CD4-positive, CD25-positive, alpha-beta regulatory T cell (primary cell): Measurements from ENCODE around the gene ENOX2. TPM values are rescaled to one million over a fixed set of nuclear protein-coding genes. Genes with fewer than 3 reads are reported as not detected.
A peak's percentile ranks its signal among the peaks of the same experiment; 100 is the strongest.

Source experiments
- ATAC-seq, 2 donors: fragments of 150-1000 bp; cut with Tn5 transposase; one replicate each; pipeline ENCODE4 v1.10.0; 2021; ENCODE audit warnings: low read depth in 2 of 2, moderate number of reproducible peaks in 2 of 2, moderate library complexity in 1 of 2
- DNase-seq, 3 donors: peaks; one replicate each; pipeline versions ENCODE4 v3.0.0 to v3.0.0-alpha.2; 2012 to 2022; ENCODE audit warnings: mixed read lengths in 1 of 3
- H3K27ac ChIP-seq: one replicate; pipeline ENCODE4 v1.7.0; 2013; ENCODE audit warnings: mild to moderate bottlenecking, low read length; ENCODE audit not compliant: insufficient read depth, poor library complexity, severe bottlenecking
- H3K27me3 ChIP-seq: one replicate; pipeline ENCODE4 v1.7.0; 2013; ENCODE audit warnings: low read length; ENCODE audit not compliant: control insufficient read depth, insufficient read depth
- H3K36me3 ChIP-seq: one replicate; pipeline ENCODE4 v1.7.0; 2013; ENCODE audit warnings: mild to moderate bottlenecking, low read length, moderate library complexity; ENCODE audit not compliant: control insufficient read depth, insufficient read depth
- H3K4me1 ChIP-seq: 2 replicates; pipeline ENCODE4 v1.7.0; 2013; ENCODE audit warnings: mild to moderate bottlenecking, low read length; ENCODE audit not compliant: insufficient read depth, control insufficient read depth, poor library complexity, severe bottlenecking
- H3K4me3 ChIP-seq: one replicate; pipeline ENCODE4 v1.7.0; 2013; ENCODE audit warnings: low read depth, mild to moderate bottlenecking, low read length, moderate library complexity
- H3K9me3 ChIP-seq, 2 experiments: 1 replicate in 1 of 2; 2 replicates in 1 of 2; pipeline ENCODE4 v1.7.0; 2013; ENCODE audit warnings: low read length in 2 of 2, mild to moderate bottlenecking in 1 of 2, moderate library complexity in 1 of 2; ENCODE audit not compliant: control insufficient read depth in 2 of 2
- H3K27ac Mint-ChIP-seq, 3 donors: one replicate each; pipeline ENCODE4 v1.8.0; 2020 to 2022; ENCODE audit warnings: mild to moderate bottlenecking in 3 of 3, mixed read lengths in 3 of 3, moderate library complexity in 2 of 3
- H3K27me3 Mint-ChIP-seq: one replicate; pipeline ENCODE4 v1.8.0; 2022; ENCODE audit warnings: mild to moderate bottlenecking, mixed read lengths
- H3K36me3 Mint-ChIP-seq: one replicate; pipeline ENCODE4 v1.8.0; 2020; ENCODE audit warnings: mixed read lengths
- H3K4me1 Mint-ChIP-seq, 4 donors: one replicate each; pipeline ENCODE4 v1.8.0; 2020 to 2022; ENCODE audit warnings: mixed read lengths in 4 of 4, mild to moderate bottlenecking in 1 of 4
- H3K4me3 Mint-ChIP-seq, 4 donors: one replicate each; pipeline ENCODE4 v1.8.0; 2020 to 2022; ENCODE audit warnings: mild to moderate bottlenecking in 4 of 4, mixed read lengths in 4 of 4, moderate library complexity in 3 of 4
- H3K9me3 Mint-ChIP-seq, 7 donors: one replicate each; pipeline ENCODE4 v1.8.0; 2020 to 2022; ENCODE audit warnings: mixed read lengths in 7 of 7, mild to moderate bottlenecking in 3 of 7, moderate library complexity in 2 of 7
- polyA plus RNA-seq, 4 donors: library from polyadenylated mRNA; unstranded; fragments of 300-500 nt; fragmentation: Illumina TruSeq; gene quantifications; one replicate each; pipeline ENCODE4 v1.2.3, GENCODE V29; 2021
- total RNA-seq: library from RNA; stranded (reverse); gene quantifications from one replicate; pipeline ENCODE4 v1.2.3, GENCODE V29; 2022

The ENOX2 gene
- total and polyA plus RNA-seq, 5 donors from 2014 or later, result 10.6 to 23.3 (median 20.0) TPM

GRCh38 chrX:130896026-130896425, 7.0 kb downstream of the ENOX2 start:
- ATAC-seq (no peak), DNase-seq (no peak)
- Histone ChIP-seq H3K36me3 (no peaks in the 10 kb centered on the region), H3K9me3 (no peaks in the 10 kb centered on the region), H3K4me3 (no peak overlapping the region), H3K4me1 (no peaks in the 10 kb centered on the region), H3K27ac (no peak overlapping the region), H3K27me3 (no peaks in the 10 kb centered on the region)
- Mint-ChIP-seq H3K36me3 (no peaks in the 10 kb centered on the region), H3K4me3 (no peak overlapping the region), H3K9me3 (no peaks in the 10 kb centered on the region), H3K27me3 (no peaks in the 10 kb centered on the region), H3K27ac (no peak overlapping the region), H3K4me1 (peaks cover 0 to 13% (median 3%) of the 10 kb centered on the region in 4 donors)

GRCh38 chrX:130895299-130895698, 7.7 kb downstream of the ENOX2 start:
- H3K27me3 Mint-ChIP-seq, result no peaks in the 10 kb centered on the region
- H3K27ac Mint-ChIP-seq, result no peak overlapping the region
- no peak overlapping the region for H3K27ac ChIP-seq

GRCh38 chrX:130893356-130894085, 9.5 kb downstream of the ENOX2 start:
- no peaks in the 10 kb centered on the region for H3K36me3 ChIP-seq
- H3K4me1 ChIP-seq, result no peaks in the 10 kb centered on the region
- no peaks in the 10 kb centered on the region for H3K36me3 Mint-ChIP-seq
- H3K4me3 Mint-ChIP-seq, result no peak overlapping the region
- DNase-seq (no peak), ATAC-seq (no peak)
- H3K27me3 Mint-ChIP-seq, result peaks cover 4% of the 10 kb centered on the region
- peaks cover 0 to 15% (median 11%) of the 10 kb centered on the region in 4 donors for H3K4me1 Mint-ChIP-seq
- no peak overlapping the region for H3K4me3 ChIP-seq
- no peak overlapping the region for H3K27ac ChIP-seq
- no peaks in the 10 kb centered on the region for H3K9me3 ChIP-seq
- no peaks in the 10 kb centered on the region for H3K9me3 Mint-ChIP-seq
- H3K27me3 ChIP-seq, result no peaks in the 10 kb centered on the region
- H3K27ac Mint-ChIP-seq, result no peak overlapping the region

More at GRCh38 chrX:130895299-130895698, 7.7 kb downstream of the ENOX2 start:
- Mint-ChIP-seq H3K9me3 (no peaks in the 10 kb centered on the region), H3K36me3 (no peaks in the 10 kb centered on the region), H3K4me3 (no peak overlapping the region), H3K4me1 (peaks cover 0 to 12% (median 4%) of the 10 kb centered on the region in 4 donors)
- H3K4me3 ChIP-seq, result no peak overlapping the region
- ATAC-seq (no peak), DNase-seq (no peak)
- H3K36me3 ChIP-seq, result no peaks in the 10 kb centered on the region
- no peaks in the 10 kb centered on the region for H3K4me1 ChIP-seq
- H3K9me3 ChIP-seq, result no peaks in the 10 kb centered on the region
- H3K27me3 ChIP-seq, result no peaks in the 10 kb centered on the region

GRCh38 chrX:130887376-130887775, 15.6 kb downstream of the ENOX2 start:
- H3K4me1 Mint-ChIP-seq, result peaks cover 14 to 51% (median 24%) of the 10 kb centered on the region in 4 donors
- no peak for DNase-seq
- H3K9me3 ChIP-seq, result no peaks in the 10 kb centered on the region
- H3K9me3 Mint-ChIP-seq, result no peaks in the 10 kb centered on the region
- H3K27ac Mint-ChIP-seq, result no peak overlapping the region
- peaks cover 4% of the 10 kb centered on the region for H3K27me3 Mint-ChIP-seq
- no peak for ATAC-seq
- no peaks in the 10 kb centered on the region for H3K4me1 ChIP-seq
- no peak overlapping the region for H3K4me3 ChIP-seq
- H3K36me3 ChIP-seq, result no peaks in the 10 kb centered on the region
- no peak overlapping the region for H3K27ac ChIP-seq
- no peaks in the 10 kb centered on the region for H3K36me3 Mint-ChIP-seq
- no peaks in the 10 kb centered on the region for H3K27me3 ChIP-seq
- no peak overlapping the region for H3K4me3 Mint-ChIP-seq

- H3K9me3 Mint-ChIP-seq, result no peaks in the 10 kb centered on the region
- Histone ChIP-seq H3K27me3 (no peaks in the 10 kb centered on the region), H3K36me3 (no peaks in the 10 kb centered on the region), H3K4me3 (peak overlapping the region; percentile 87), H3K9me3 (no peaks in the 10 kb centered on the region), H3K4me1 (no peaks in the 10 kb centered on the region), H3K27ac (peak overlapping the region; percentile 33)
- DNase-seq, result peak in 2 of 3 donors; percentile 17 to 30
- peak overlapping the region; percentile 70 to 92 (median 75) for H3K4me3 Mint-ChIP-seq
- H3K27me3 Mint-ChIP-seq, result peaks cover 4% of the 10 kb centered on the region
- ATAC-seq, result peak; percentile 22 to 61
- H3K36me3 Mint-ChIP-seq, result no peaks in the 10 kb centered on the region
- H3K4me1 Mint-ChIP-seq, result peaks cover 19 to 55% (median 25%) of the 10 kb centered on the region in 4 donors
- peak overlapping the region in 2 of 3 donors; percentile 44 to 64 for H3K27ac Mint-ChIP-seq
These were observed 17.0 kb downstream of the ENOX2 start for GRCh38 chrX:130885996-130886395.

GRCh38 chrX:130885508-130885907, 17.5 kb downstream of the ENOX2 start:
- no peaks in the 10 kb centered on the region for H3K4me1 ChIP-seq
- H3K27me3 Mint-ChIP-seq, result peaks cover 4% of the 10 kb centered on the region
- H3K27me3 ChIP-seq, result no peaks in the 10 kb centered on the region
- ATAC-seq, result no peak
- no peaks in the 10 kb centered on the region for H3K36me3 Mint-ChIP-seq
- H3K36me3 ChIP-seq, result no peaks in the 10 kb centered on the region
- H3K27ac Mint-ChIP-seq, result peak overlapping the region in 2 of 3 donors; percentile 44 to 64
- no peak for DNase-seq
- peak overlapping the region; percentile 70 to 92 (median 75) for H3K4me3 Mint-ChIP-seq
- no peak overlapping the region for H3K27ac ChIP-seq
- H3K9me3 ChIP-seq, result no peaks in the 10 kb centered on the region
- no peaks in the 10 kb centered on the region for H3K9me3 Mint-ChIP-seq
- H3K4me3 ChIP-seq, result peak overlapping the region; percentile 87
- H3K4me1 Mint-ChIP-seq, result peaks cover 19 to 56% (median 25%) of the 10 kb centered on the region in 4 donors

- H3K4me1 Mint-ChIP-seq, result peaks cover 16 to 53% (median 24%) of the 10 kb centered on the region in 4 donors
- H3K27me3 Mint-ChIP-seq, result no peaks in the 10 kb centered on the region
- Histone ChIP-seq H3K4me1 (no peaks in the 10 kb centered on the region), H3K27ac (no peak overlapping the region), H3K4me3 (peak overlapping the region; percentile 87), H3K36me3 (no peaks in the 10 kb centered on the region), H3K9me3 (no peaks in the 10 kb centered on the region), H3K27me3 (no peaks in the 10 kb centered on the region)
- no peak for ATAC-seq
- peak overlapping the region in 3 of 4 donors; percentile 31 to 54 (median 36) for H3K4me3 Mint-ChIP-seq
- peak overlapping the region in 1 of 3 donors; percentile 64 for H3K27ac Mint-ChIP-seq
- H3K9me3 Mint-ChIP-seq, result no peaks in the 10 kb centered on the region
- no peak for DNase-seq
- H3K36me3 Mint-ChIP-seq, result no peaks in the 10 kb centered on the region
These were observed 18.4 kb downstream of the ENOX2 start for GRCh38 chrX:130884627-130885026.

- ATAC-seq, result no peak
- DNase-seq, result no peak
- Histone ChIP-seq H3K36me3 (no peaks in the 10 kb centered on the region), H3K9me3 (no peaks in the 10 kb centered on the region), H3K27ac (no peak overlapping the region), H3K27me3 (no peaks in the 10 kb centered on the region), H3K4me1 (peaks cover 2% of the 10 kb centered on the region), H3K4me3 (no peak overlapping the region)
- peaks cover 6 to 31% (median 14%) of the 10 kb centered on the region in 4 donors for H3K4me1 Mint-ChIP-seq
- H3K27ac Mint-ChIP-seq, result no peak overlapping the region
- H3K36me3 Mint-ChIP-seq, result no peaks in the 10 kb centered on the region
- peaks cover 0 to 4% (median 0%) of the 10 kb centered on the region in 7 donors for H3K9me3 Mint-ChIP-seq
- no peaks in the 10 kb centered on the region for H3K27me3 Mint-ChIP-seq
- no peak overlapping the region for H3K4me3 Mint-ChIP-seq
These were observed 23.1 kb downstream of the ENOX2 start for GRCh38 chrX:130879869-130880268.
